Retinal pigment epithelial cell (primary cell): Measurements from ENCODE around the gene NKD1.

Source experiments
- DNase-seq: peaks from one replicate; pipeline ENCODE4 v3.0.0-alpha.2; 2010; ENCODE audit warnings: low read depth
- H3K4me3 ChIP-seq: 2 replicates; pipeline ENCODE4 v1.5.1; 2011; ENCODE audit warnings: mild to moderate bottlenecking, low read length, control low read depth, moderate library complexity
- CTCF ChIP-seq: conservative IDR thresholded peaks from 2 replicates; pipeline ENCODE4 v1.5.1; 2011; ENCODE audit warnings: low read depth, low read length, control low read depth, inconsistent platforms

NKD1 gene

DNA sequence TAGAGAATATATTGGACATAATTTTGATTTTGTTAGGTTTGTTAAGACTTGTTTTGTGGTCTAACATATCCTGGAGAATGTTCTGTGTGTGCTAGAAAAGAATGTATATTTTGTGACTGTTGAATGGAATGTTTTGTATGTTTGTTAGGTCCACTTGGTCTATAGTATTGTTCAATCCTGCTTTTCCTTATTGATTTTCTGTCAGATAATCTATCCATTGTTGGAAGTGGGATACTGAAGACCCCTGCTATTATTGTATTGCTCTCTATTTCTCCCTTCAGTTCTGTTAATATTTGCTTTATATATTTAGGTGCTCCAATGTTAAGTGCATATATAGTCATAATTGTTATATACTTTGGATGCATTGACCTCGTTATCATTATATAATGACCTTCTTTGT is 33.0 kb upstream of the NKD1 start:
- DNase-seq = no peak
- TF ChIP-seq CTCF = no peak

GRCh38 chr16:50516401-50516800 is 31.8 kb upstream of the NKD1 start:
- H3K4me3 ChIP-seq = no peak overlapping the region
- no peak for DNase-seq
- no peak for TF ChIP-seq CTCF

More for the DNA sequence above, 33.0 kb upstream of the NKD1 start:
- H3K4me3 ChIP-seq = no peak overlapping the region

DNA sequence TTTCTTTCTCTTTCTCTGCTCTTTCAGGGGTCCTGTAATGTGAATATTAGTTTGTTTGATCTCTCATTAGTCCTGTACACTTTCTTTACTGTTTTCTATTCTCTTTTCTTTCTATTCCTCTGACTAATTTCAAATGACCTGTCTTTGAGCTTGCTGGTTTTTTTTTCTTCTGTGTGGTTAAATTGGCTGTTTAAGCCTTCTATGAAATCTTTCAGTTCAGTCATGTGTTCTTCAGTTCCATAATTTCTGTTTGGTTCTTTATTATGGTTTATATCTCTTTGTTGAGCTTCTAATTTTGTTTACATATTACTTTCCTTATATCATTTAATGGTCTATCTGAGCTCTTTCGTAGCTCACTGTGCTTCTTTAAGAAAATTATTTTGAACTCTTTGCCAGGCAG is 31.3 kb upstream of the NKD1 start:
- DNase-seq = no peak
- no peak overlapping the region for H3K4me3 ChIP-seq
- no peak for TF ChIP-seq CTCF

DNA sequence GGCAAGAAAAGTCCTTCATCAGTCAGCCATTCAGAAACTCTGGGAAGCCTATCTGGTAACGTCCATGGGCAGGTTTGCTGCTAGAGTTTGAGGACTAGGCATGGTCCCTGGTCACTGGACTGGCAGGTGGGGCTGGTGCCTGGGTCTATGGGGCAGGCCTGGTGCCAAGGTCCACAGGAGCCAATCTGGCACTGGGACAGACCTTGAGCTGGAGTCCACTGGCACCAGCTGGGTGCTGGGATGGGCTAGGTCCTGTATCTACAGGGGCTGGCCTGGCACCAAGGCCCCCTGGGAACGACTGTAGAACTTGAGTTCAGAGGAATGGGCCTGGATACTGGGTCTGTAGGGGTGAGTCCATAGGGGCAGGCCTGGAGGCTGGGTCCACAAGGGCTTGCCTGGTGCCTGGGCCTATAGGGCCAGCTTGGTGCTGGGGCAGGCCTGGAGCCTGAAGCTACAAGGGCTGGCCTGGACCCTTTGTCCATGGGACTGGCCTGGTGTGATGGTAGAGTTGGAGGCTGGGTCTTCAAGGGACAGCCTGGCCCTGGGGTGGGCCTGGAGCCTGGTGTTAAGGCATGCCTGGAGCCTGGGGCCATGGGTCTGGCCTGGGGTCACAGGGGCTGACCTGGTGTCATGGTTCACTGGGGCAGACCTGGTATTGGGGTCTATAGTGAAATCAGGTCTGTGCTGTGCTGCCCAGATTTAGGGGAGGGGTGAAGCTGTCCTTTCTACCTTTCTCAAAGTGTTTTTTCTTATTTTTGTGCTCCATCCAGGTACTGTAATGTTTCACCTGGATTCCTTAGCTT is 30.5 kb upstream of the NKD1 start:
- TF ChIP-seq CTCF = no peak
- DNase-seq = no peak

DNA sequence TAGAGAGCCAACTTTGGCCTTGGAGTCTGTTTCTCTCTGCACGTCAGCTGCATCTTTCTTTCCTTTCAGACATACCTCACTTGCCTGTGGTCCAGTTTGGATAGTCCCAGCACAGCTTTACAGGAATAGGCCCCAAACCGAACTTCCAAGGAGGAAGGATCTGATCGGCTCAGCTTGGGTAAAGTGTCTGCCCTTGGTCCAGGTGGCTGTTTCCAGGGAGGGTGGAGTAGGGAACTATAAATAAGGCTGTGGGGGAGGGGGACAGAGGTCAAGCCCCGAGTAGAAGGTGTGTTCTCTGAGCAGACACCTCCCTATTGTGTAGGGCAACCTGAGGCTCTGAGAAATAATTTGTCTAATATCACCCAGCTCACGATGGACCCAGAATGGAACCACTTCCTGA is 29.2 kb upstream of the NKD1 start:
- no peak for DNase-seq
- TF ChIP-seq CTCF = no peak
- no peak overlapping the region for H3K4me3 ChIP-seq

More for the DNA sequence above, 30.5 kb upstream of the NKD1 start:
- no peak overlapping the region for H3K4me3 ChIP-seq

- no peak for TF ChIP-seq CTCF
- H3K4me3 ChIP-seq = no peak overlapping the region
- DNase-seq = no peak
These were observed 28.6 kb upstream of the NKD1 start for GRCh38 chr16:50519602-50520001.
